HL-60 (cell line): Measurements from ENCODE around the gene MPI.

Experiments used
- DNase-seq, 2 experiments: peaks; one replicate each; pipeline ENCODE4 v3.0.0-alpha.2; 2010 to 2020; ENCODE audit warnings: low read depth in 1 of 2, low spot score in 1 of 2
- H3K27ac ChIP-seq: fragments of 250-450 bp; sonication (Bioruptor Pico); replicated peaks from 2 replicates; pipeline ENCODE4 v1.5.1; 2020; ENCODE audit warnings: mild to moderate bottlenecking, moderate library complexity
- H3K27me3 ChIP-seq: fragments of 250-450 bp; sonication (Bioruptor Pico); 2 replicates; pipeline ENCODE4 v1.5.1; 2021; ENCODE audit warnings: mild to moderate bottlenecking, moderate library complexity; ENCODE audit not compliant: insufficient read depth, poor library complexity, severe bottlenecking
- H3K4me3 ChIP-seq: replicated peaks from 2 replicates; pipeline ENCODE4 v1.5.1; 2011; ENCODE audit warnings: mild to moderate bottlenecking, control low read depth, low read length; ENCODE audit not compliant: insufficient read depth
- CTCF ChIP-seq: IDR thresholded peaks from one replicate; pipeline ENCODE4 v1.5.1; 2011; ENCODE audit warnings: low read length, control low read depth, inconsistent platforms; ENCODE audit not compliant: insufficient read depth
- GABPA ChIP-seq: IDR thresholded peaks from 2 replicates; pipeline ENCODE4 v1.6.1; 2012; ENCODE audit warnings: low read depth
- POLR2AphosphoS5 ChIP-seq: IDR thresholded peaks from 2 replicates; pipeline ENCODE4 v1.6.1; 2012; ENCODE audit warnings: low read depth
- REST ChIP-seq: IDR thresholded peaks from 2 replicates; pipeline ENCODE4 v1.6.1; 2012; ENCODE audit warnings: low read depth; ENCODE audit not compliant: insufficient replicate concordance
- SPI1 ChIP-seq: IDR thresholded peaks from 2 replicates; pipeline ENCODE4 v1.6.1; 2012; ENCODE audit warnings: low read depth, mild to moderate bottlenecking, borderline replicate concordance

The MPI gene

GRCh38 chr15:74842581-74843444 lies 47.0 kb upstream of the MPI start, which contains the start of gene ULK3:
TSS of gene ULK3 (minus strand) at chr15:74843156. CDS start at chr15:74843105, 51 bp downstream.
- Histone ChIP-seq H3K27ac (peak within 1 kb of the TSS; percentile 80), H3K27me3 (no peaks in the 10 kb centered on the region), H3K4me3 (peak within 1 kb of the TSS; percentile 91)
- peak; percentile 86 to 90 for DNase-seq
- TF ChIP-seq SPI1, result no peak
- peak; percentile 12 for TF ChIP-seq CTCF
- no peak for TF ChIP-seq GABPA
- no peak for TF ChIP-seq REST
- TF ChIP-seq POLR2AphosphoS5, result peak; percentile 76

GRCh38 chr15:74843445-74843828 lies 46.4 kb upstream of the MPI start:
- Histone ChIP-seq H3K27me3 (no peaks in the 10 kb centered on the region), H3K27ac (peak overlapping the region; percentile 80), H3K4me3 (peak overlapping the region; percentile 39)
- no peak for DNase-seq
- TF ChIP-seq REST (no peak), POLR2AphosphoS5 (no peak), GABPA (no peak), CTCF (no peak), SPI1 (no peak)

GRCh38 chr15:74843891-74844299 lies 45.9 kb upstream of the MPI start:
- Histone ChIP-seq H3K27me3 (no peaks in the 10 kb centered on the region), H3K4me3 (no peak overlapping the region), H3K27ac (peak overlapping the region; percentile 80)
- no peak for DNase-seq
- TF ChIP-seq GABPA (no peak), REST (no peak), POLR2AphosphoS5 (no peak)
